Psoas muscle (tissue), 8 donors: ENCODE results near the gene ZFP28. TPM values are rescaled to one million over a fixed set of nuclear protein-coding genes. Genes with fewer than 3 reads are reported as not detected.

Source experiments
- ATAC-seq, 4 donors: fragments of 200-7000 bp; cut with Tn5 transposase; one replicate each; pipeline ENCODE4 v1.9.1; 2020; ENCODE audit warnings: moderate library complexity in 3 of 4, mild to moderate bottlenecking in 2 of 4
- DNase-seq, 2 donors: peaks; one replicate each; pipeline ENCODE4 v3.0.0-alpha.2; 2020
- H3K27ac ChIP-seq: fragments of 200-600 bp; one replicate; pipeline ENCODE4 v1.8.0; 2022
- H3K27me3 ChIP-seq, 3 donors: fragments of 200-600 bp in 1 of 3; one replicate each; pipeline versions ENCODE4 v1.6.1 to v1.8.0; 2013 to 2022; ENCODE audit warnings: low read length in 2 of 3, mild to moderate bottlenecking in 2 of 3, moderate library complexity in 1 of 3; ENCODE audit not compliant: insufficient read depth in 3 of 3
- H3K36me3 ChIP-seq, 2 donors: fragments of 200-600 bp in 1 of 2; one replicate each; pipeline versions ENCODE4 v1.6.1 to v1.8.0; 2013 to 2022; ENCODE audit warnings: low read depth in 1 of 2, mild to moderate bottlenecking in 1 of 2, moderate library complexity in 1 of 2; ENCODE audit not compliant: insufficient read depth in 1 of 2
- H3K4me1 ChIP-seq: fragments of 200-600 bp; one replicate; pipeline ENCODE4 v1.8.0; 2022
- H3K4me3 ChIP-seq: fragments of 200-600 bp; one replicate; pipeline ENCODE4 v1.8.0; 2022; ENCODE audit warnings: mild to moderate bottlenecking
- H3K9me3 ChIP-seq: fragments of 200-600 bp; one replicate; pipeline ENCODE4 v1.8.0; 2022
- WGBS, 3 donors: extraction: QIAGEN DNeasy Blood & Tissue Kit; methylation state at CpG; one replicate each; pipeline versions ENCODE4 v1.1.6 to v1.1.7; 2013; 5-methylcytosine and 5-hydroxymethylcytosine counted together
- intact Hi-C, 2 donors: fragments of 100-400 bp; cut with DNase I; formaldehyde crosslinking; loops; one replicate each; pipeline versions ENCODE4 v1.11.0 to v1.14.2; 2022
- polyA plus RNA-seq, 3 donors: library from polyadenylated mRNA; stranded (reverse); fragments of 200-250 nt; gene quantifications; one replicate each; pipeline ENCODE4 v1.2.3, GENCODE V29; 2013
- total RNA-seq, 4 donors: library from RNA; stranded (reverse); fragmentation: NEBNext Ultra II Directional in 2 of 4; extraction: Animal tissue kit (Norgen Biotek cat#: 25700) in 2 of 4; gene quantifications; one replicate each; pipeline versions ENCODE4 v1.2.1 to v1.2.4, GENCODE V29; 2021 to 2023
- TF ChIP-seq, protein P1 (sequence below): fragments of 200-600 bp; IDR thresholded peaks from one replicate; pipeline ENCODE4 v1.8.0; 2022; ENCODE audit warnings: antibody characterized with exemption
- donor health status: healthy with polysubstance abuse.
- donor health status: DM: no; HTN: no; CAD: no; lungs with moderate emphysema.
- donor health status: Bipolar disorder and iron deficiency.
- donor health status: healthy.
- donor health status: DM: yes; HTN: yes; CAD: no.
- donor health status: DM: no; HTN: no; CAD: no.
- donor health status: DM: no; HTN: no; CAD: no.
- donor health status: DM: yes; HTN: yes; CAD: no.

ZFP28 gene
- total and polyA plus RNA-seq, 7 donors: 1.7 to 7.0 (median 3.1) TPM

DNA sequence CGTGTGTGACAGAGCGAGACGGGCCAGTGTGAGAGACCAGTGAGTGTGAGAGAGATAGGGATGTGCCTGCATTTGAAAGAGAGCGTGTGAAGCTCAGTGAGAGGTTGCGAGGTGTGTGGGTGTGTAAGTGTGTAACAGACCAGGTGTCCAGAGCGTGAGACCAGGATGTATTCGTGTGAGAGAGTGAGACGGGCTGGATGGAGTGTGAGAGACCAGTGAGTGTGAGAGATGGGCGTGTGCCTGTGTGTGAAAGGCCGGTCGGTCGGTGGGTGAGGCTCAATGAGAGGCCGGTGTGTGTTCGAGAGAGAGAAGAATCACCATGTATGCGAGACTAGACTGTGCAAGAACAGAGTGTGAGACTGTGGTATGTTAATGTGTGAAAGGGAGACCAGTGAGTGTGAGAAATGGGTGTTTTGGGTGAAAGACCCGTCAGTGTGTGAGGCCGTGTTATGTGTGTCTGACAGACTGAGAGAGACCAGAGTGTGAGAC lies 30.4 kb upstream of the ZFP28 start:
- Histone ChIP-seq H3K9me3 (peaks cover 54% of the 10 kb centered on the region), H3K36me3 (peaks cover 4 to 16% of the 10 kb centered on the region in 2 donors), H3K4me3 (peak overlapping the region; percentile 77), H3K27me3 (no peaks in the 10 kb centered on the region), H3K4me1 (peaks cover 12% of the 10 kb centered on the region), H3K27ac (peak overlapping the region; percentile 97)
- TF ChIP-seq, protein P1, sequence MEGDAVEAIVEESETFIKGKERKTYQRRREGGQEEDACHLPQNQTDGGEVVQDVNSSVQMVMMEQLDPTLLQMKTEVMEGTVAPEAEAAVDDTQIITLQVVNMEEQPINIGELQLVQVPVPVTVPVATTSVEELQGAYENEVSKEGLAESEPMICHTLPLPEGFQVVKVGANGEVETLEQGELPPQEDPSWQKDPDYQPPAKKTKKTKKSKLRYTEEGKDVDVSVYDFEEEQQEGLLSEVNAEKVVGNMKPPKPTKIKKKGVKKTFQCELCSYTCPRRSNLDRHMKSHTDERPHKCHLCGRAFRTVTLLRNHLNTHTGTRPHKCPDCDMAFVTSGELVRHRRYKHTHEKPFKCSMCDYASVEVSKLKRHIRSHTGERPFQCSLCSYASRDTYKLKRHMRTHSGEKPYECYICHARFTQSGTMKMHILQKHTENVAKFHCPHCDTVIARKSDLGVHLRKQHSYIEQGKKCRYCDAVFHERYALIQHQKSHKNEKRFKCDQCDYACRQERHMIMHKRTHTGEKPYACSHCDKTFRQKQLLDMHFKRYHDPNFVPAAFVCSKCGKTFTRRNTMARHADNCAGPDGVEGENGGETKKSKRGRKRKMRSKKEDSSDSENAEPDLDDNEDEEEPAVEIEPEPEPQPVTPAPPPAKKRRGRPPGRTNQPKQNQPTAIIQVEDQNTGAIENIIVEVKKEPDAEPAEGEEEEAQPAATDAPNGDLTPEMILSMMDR: no peak
- ATAC-seq (no peak), DNase-seq (peak in 1 of 2 donors; percentile 39)
- intact Hi-C loops: loop anchor here (1.0 to 10.0 kb wide), 2 partner anchors 59 to 104 kb away; partner anchors contain the start of genes ZNF583 (in 2 of the 2) and ZNF470 (in 1 of the 2)
- WGBS, 3 donors: 3 to 4% (median 3%) methylated on average over 17 of the region's 17 CpGs

- Histone ChIP-seq H3K4me3 (no peak overlapping the region), H3K36me3 (peaks cover 6 to 41% of the 10 kb centered on the region in 2 donors), H3K27ac (no peak overlapping the region), H3K4me1 (no peaks in the 10 kb centered on the region), H3K27me3 (no peaks in the 10 kb centered on the region), H3K9me3 (peaks cover 99% of the 10 kb centered on the region)
- intact Hi-C loops: no loop called here
- TF ChIP-seq, protein P1: no peak
- DNase-seq (no peak), ATAC-seq (no peak)
- WGBS, 3 donors: 85 to 97% (median 95%) methylated on average over 4 of the region's 4 CpGs
Measured at GRCh38 chr19:56525214-56525860, 13.4 kb upstream of the ZFP28 start.

DNA sequence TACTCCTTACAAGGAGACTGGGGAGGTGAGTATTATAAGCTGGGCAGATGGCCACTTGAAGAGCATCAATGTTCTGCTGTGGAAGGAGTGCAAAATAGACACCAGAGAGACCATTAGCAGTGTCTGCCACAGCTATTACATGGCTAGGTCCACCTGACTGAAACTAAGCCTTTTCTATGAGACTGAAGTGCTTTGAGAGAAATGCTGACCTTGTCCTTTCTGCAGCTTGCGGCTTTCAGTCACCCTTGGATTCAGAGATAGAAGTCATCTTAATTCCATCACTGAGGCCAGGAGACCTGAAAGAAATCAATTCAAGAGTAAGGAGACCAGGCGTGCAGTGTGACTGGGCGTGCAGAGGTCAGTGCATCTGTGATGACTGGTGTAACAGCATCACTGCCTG lies 1.3 kb upstream of the ZFP28 start:
- Histone ChIP-seq H3K36me3 (peaks cover 7 to 19% of the 10 kb centered on the region in 2 donors), H3K4me3 (peak overlapping the region; percentile 97), H3K27me3 (no peaks in the 10 kb centered on the region), H3K27ac (no peak overlapping the region), H3K9me3 (peaks cover 55% of the 10 kb centered on the region), H3K4me1 (peaks cover 4% of the 10 kb centered on the region)
- intact Hi-C loops: no loop called here
- 91 to 97% (median 92%) methylated on average over 3 of the region's 3 CpGs for WGBS, 3 donors
- TF ChIP-seq, protein P1: no peak
- ATAC-seq (no peak), DNase-seq (no peak)

DNA sequence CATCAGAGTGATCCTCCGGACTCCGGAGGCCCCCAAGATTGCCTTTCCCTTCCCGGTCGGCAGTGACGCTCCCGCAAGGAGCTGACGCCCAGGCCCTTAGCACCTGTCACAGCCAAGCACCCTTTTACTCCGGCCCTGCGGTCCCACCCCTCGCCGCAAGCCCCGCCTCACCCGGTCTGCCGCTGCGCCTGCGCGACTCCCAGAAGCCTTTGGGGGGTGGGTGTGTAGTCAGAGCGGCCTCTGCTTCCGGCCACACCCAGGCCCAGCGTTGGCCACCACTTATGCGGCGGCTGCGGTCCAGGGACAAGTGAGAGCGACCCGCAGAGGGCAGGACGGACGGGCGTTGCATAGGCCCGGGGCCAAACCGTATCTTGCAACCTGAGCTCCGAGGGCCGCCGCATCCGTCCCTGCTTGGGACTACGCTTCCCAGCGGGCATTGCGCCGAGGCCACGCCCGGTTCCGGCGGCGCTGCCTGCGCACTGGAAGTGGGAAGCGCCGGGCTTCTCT lies 441 bp upstream of the ZFP28 start:
- no peaks in the 10 kb centered on the region for H3K27me3 ChIP-seq
- TF ChIP-seq, protein P1: no peak
- WGBS, 3 donors: 0 to 1% (median 1%) methylated on average over 29 to 46 of the region's 46 CpGs
- H3K4me1 ChIP-seq: peaks cover 4% of the 10 kb centered on the region
- H3K36me3 ChIP-seq: peaks cover 7 to 23% of the 10 kb centered on the region in 2 donors
- ATAC-seq: peak; percentile 97 to 99 (median 98)
- H3K4me3 ChIP-seq: peak overlapping the region; percentile 97
- H3K27ac ChIP-seq: peak overlapping the region; percentile 97
- intact Hi-C loops: loop anchor here (2.0 kb wide), 2 partner anchors 28 to 32 kb away; partner anchors contain the start of genes ZNF470 (in 1 of the 2) and ZNF471 (in 1 of the 2)
- H3K9me3 ChIP-seq: peaks cover 56% of the 10 kb centered on the region
- DNase-seq: peak; percentile 90 to 96
